K562 (cell line): Measurements from ENCODE around the gene TSKS. TPM values are rescaled to one million over a fixed set of nuclear protein-coding genes. Genes with fewer than 3 reads are reported as not detected.

Experiments used
- ARID3A ChIP-seq: IDR thresholded peaks from 2 replicates; pipeline ENCODE4 v1.6.1; 2012; ENCODE audit warnings: low read depth, low read length, improper control_type of control experiment, borderline replicate concordance
- ATF1 ChIP-seq, 2 experiments: fragments of 450-650 bp in 1 of 2; IDR thresholded peaks; 2 replicates each; pipeline ENCODE4 v1.6.1; 2016; ENCODE audit warnings: missing compliant biosample characterization in 1 of 2, missing genetic modification characterization in 1 of 2
- CAMTA2 ChIP-seq: fragments of 250-450 bp; sonication (Bioruptor Pico); conservative IDR thresholded peaks from 2 replicates; pipeline ENCODE4 v1.5.1; 2022
- COPS2 ChIP-seq: fragments of 450-650 bp; conservative IDR thresholded peaks from 2 replicates; pipeline ENCODE4 v1.6.1; 2016; ENCODE audit warnings: mild to moderate bottlenecking, moderate library complexity
- CREB1 ChIP-seq, 2 experiments: sonication (generic) in 1 of 2; formaldehyde crosslinking in 1 of 2; IDR thresholded peaks; 2 replicates each; pipeline versions ENCODE4 v1.6.1 to v1.8.0; 2012 to 2022; ENCODE audit warnings: inconsistent platforms in 1 of 2, mild to moderate bottlenecking in 1 of 2, missing genetic modification reagents in 1 of 2, moderate library complexity in 1 of 2
- CREB3L1 ChIP-seq: fragments of 450-650 bp; IDR thresholded peaks from 2 replicates; pipeline ENCODE4 v1.6.1; 2014; ENCODE audit warnings: low read depth, mild to moderate bottlenecking, moderate library complexity, borderline replicate concordance
- CREBBP ChIP-seq: IDR thresholded peaks from one replicate; pipeline ENCODE4 v1.6.1; 2012; ENCODE audit warnings: low read depth, mild to moderate bottlenecking, control low read depth, inconsistent platforms, low read length
- CTBP1 ChIP-seq: fragments of 450-650 bp; IDR thresholded peaks from 2 replicates; pipeline ENCODE4 v1.6.1; 2016; ENCODE audit warnings: borderline replicate concordance
- EGR1 ChIP-seq: fragments of 450-650 bp; conservative IDR thresholded peaks from 2 replicates; pipeline ENCODE4 v1.6.1; 2017; ENCODE audit warnings: mild to moderate bottlenecking
- EWSR1 ChIP-seq: fragments of 450-650 bp; IDR thresholded peaks from 2 replicates; pipeline ENCODE4 v1.6.1; 2018; ENCODE audit warnings: borderline replicate concordance, mild to moderate bottlenecking, low read depth, moderate library complexity; ENCODE audit not compliant: partially characterized antibody
- KAT8 ChIP-seq: fragments of 450-650 bp; IDR thresholded peaks from 2 replicates; pipeline ENCODE4 v1.6.1; 2016; ENCODE audit warnings: low read depth, mild to moderate bottlenecking
- KDM4B ChIP-seq, 2 experiments: fragments of 450-650 bp in 1 of 2; sonication (generic) in 1 of 2; IDR thresholded peaks; 2 replicates each; pipeline ENCODE4 v1.6.1; 2016 to 2017; ENCODE audit warnings: borderline replicate concordance in 2 of 2, antibody characterized with exemption in 1 of 2, low read depth in 1 of 2, mild to moderate bottlenecking in 1 of 2
- PCBP1 ChIP-seq: fragments of 200-400 bp; formaldehyde crosslinking; IDR thresholded peaks from 2 replicates; pipeline ENCODE4 v1.6.1; 2018; ENCODE audit warnings: mild to moderate bottlenecking, low read depth, low read length; ENCODE audit not compliant: poor library complexity, severe bottlenecking
- PML ChIP-seq: IDR thresholded peaks from 2 replicates; pipeline ENCODE4 v1.6.1; 2012; ENCODE audit warnings: low read length, inconsistent platforms
- RB1 ChIP-seq: fragments of 450-650 bp; IDR thresholded peaks from 2 replicates; pipeline ENCODE4 v1.6.1; 2017; ENCODE audit warnings: low read depth, mild to moderate bottlenecking
- RBM25 ChIP-seq: fragments of 200-400 bp; formaldehyde crosslinking; IDR thresholded peaks from 2 replicates; pipeline ENCODE4 v1.6.1; 2018; ENCODE audit warnings: low read length, low read depth, moderate library complexity; ENCODE audit not compliant: severe bottlenecking
- TAF15 ChIP-seq: fragments of 200-400 bp; formaldehyde crosslinking; IDR thresholded peaks from 2 replicates; pipeline ENCODE4 v1.6.1; 2017; ENCODE audit warnings: mild to moderate bottlenecking, low read depth, low read length, moderate library complexity
- TAF7 ChIP-seq: fragments of 450-650 bp; IDR thresholded peaks from 2 replicates; pipeline ENCODE4 v1.6.1; 2016; ENCODE audit warnings: missing genetic modification characterization, missing compliant biosample characterization
- TBL1XR1 ChIP-seq, 2 experiments: IDR thresholded peaks; 2 replicates each; pipeline ENCODE4 v1.6.1; 2012; ENCODE audit warnings: improper control_type of control experiment in 2 of 2, low read length in 2 of 2, mild to moderate bottlenecking in 1 of 2
- TEAD1 ChIP-seq, 2 experiments: fragments of 450-650 bp in 1 of 2; sonication (generic) in 1 of 2; formaldehyde crosslinking; IDR thresholded peaks; 2 replicates each; pipeline versions ENCODE4 v1.4.0 to v1.8.0; 2020 to 2022; ENCODE audit warnings: mild to moderate bottlenecking in 2 of 2, missing genetic modification reagents in 1 of 2
- ZBED1 ChIP-seq: IDR thresholded peaks from 2 replicates; pipeline ENCODE4 v1.6.1; 2014
- ZBTB7A ChIP-seq: IDR thresholded peaks from 2 replicates; pipeline ENCODE4 v1.6.1; 2011; ENCODE audit warnings: low read depth, mild to moderate bottlenecking, low read length, moderate library complexity, borderline replicate concordance; ENCODE audit not compliant: control insufficient read depth
- ZKSCAN1 ChIP-seq: fragments of 150-350 bp; IDR thresholded peaks from 2 replicates; pipeline ENCODE4 v1.6.1; 2016; ENCODE audit warnings: low read depth, low read length
- ZNF197 ChIP-seq: fragments of 200-800 bp; sonication (Bioruptor generic); IDR thresholded peaks from 2 replicates; pipeline ENCODE4 v1.6.1; 2016; ENCODE audit warnings: low read depth, missing genetic modification characterization, missing compliant biosample characterization
- ZSCAN32 ChIP-seq: fragments of 450-650 bp; formaldehyde crosslinking; IDR thresholded peaks from 2 replicates; pipeline ENCODE4 v1.4.0; 2020; ENCODE audit warnings: mild to moderate bottlenecking, moderate library complexity
- polyA plus RNA-seq, 8 experiments: library from polyadenylated mRNA; depleted of rRNA in 4 of 8; stranded (reverse) in 5 of 8; unstranded in 3 of 8; fragments of >200 nt; fragmentation: Nextera tagmentation in 2 of 8; fragmentation: Illumina TruSeq in 1 of 8; extraction: Ambion mirVana in 2 of 8; extraction: Trizol in 1 of 8; gene quantifications; 2 replicates each; pipeline versions ENCODE4 v1.2.1 to v1.2.3, GENCODE V29; 2011 to 2014; ENCODE audit warnings: inconsistent platforms in 1 of 8, missing spikeins in 1 of 8
- total RNA-seq, 7 experiments: library from RNA; depleted of rRNA in 6 of 7; stranded (reverse); fragments of >200 nt in 6 of 7; fragmentation: Illumina TruSeq in 2 of 7; extraction: Trizol in 2 of 7; gene quantifications; 2 replicates each; pipeline versions ENCODE4 v1.2.1 to v1.2.3, GENCODE V29; 2011 to 2021; ENCODE audit warnings: low replicate concordance in 1 of 7

Gene TSKS
- total and polyA plus RNA-seq, 9 of the 15 experiments (the other 6 are each of a cell fraction or from before 2014, with no cell fraction given) = 0.14 to 4.5 (median 0.80) TPM

DNA sequence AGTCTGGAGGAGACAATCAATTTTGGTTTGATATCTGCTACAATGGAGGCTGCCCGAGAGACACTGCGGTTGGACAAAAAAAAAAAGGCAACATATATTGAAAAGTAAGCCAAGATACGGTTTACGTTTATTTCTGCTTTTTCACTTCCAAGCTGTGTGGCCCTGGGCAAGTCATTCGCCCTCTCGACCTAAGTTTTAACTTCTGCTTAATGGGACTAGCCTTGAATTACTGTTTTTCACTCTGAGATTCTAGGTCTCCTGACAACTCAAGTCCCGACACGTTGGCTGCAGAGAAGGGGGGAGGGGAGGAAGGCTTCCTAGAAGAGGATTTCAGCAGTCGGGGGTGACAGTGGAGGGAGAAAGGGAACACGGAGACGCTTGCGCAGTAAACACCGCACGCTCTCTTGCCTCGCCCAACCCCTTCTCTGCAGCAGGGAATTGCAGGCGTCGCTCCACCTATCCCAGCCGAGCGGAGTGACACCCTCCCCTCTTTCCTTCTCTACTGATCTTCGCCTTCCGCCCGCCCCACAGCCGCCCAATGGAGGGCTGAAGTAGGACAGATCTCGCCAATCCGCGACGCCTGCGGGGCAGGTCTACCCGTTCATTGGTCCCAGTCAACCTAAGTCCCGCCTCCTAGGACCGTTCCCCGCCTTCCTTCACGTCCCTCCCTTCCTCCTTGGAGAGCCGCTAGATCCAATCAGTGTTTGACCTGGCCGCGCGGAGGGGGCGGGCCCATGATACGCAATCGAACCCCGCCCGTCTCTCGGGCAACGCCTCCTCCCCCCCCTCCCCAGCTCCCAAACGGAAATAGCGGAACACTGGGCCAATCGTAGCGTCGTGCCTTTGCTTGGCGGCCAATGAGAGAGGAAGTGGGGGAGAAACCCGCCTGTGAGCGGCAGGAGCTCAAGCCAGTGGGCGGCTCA, 3.2 kb upstream of the TSKS start (continued):
- TF ChIP-seq PML (0 out of 2 replicates have a peak, but pooled peaks have one; percentile 49), ZBTB7A (peak; percentile 17; the same call in 1 of the 2 replicates), TAF7 (tag) (peak; percentile 70; the same call in 1 of the 2 replicates), CAMTA2 (CRISPR knock-in tag) (no peak), CTBP1 (no peak), ZBED1 (peak; percentile 82; the same call in 1 of the 2 replicates), RB1 (no peak), ZSCAN32 (no peak), CREBBP (no peak), CREB1 (IDR thresholded peaks at IDR 0.05) (no peak; the same call in none of the 2 replicates), CREB1 (CRISPR knock-in tag; IDR thresholded peaks at IDR 0.05) (peak; percentile 71), EGR1 (peak; percentile 66), TEAD1 (CRISPR knock-in tag; IDR thresholded peaks at IDR 0.05) (0 out of 4 replicates have a peak, but pooled peaks of 1 of the 2 experiments have one; percentile 48), ARID3A (peak; percentile 6; the same call in 1 of the 2 replicates), KDM4B (IDR thresholded peaks at IDR 0.05; ENCODE audit: borderline replicate concordance in 2 of 2, low read depth in 1 of 2) (peak in 1 of 2 experiments; percentile 96; a peak in 2 of 4 replicates), ZKSCAN1 (0 out of 2 replicates have a peak, but pooled peaks have one; percentile 14), TBL1XR1 (IDR thresholded peaks at IDR 0.05; ENCODE audit: low read length in 2 of 2) (peak in 1 of 2 experiments; percentile 18; a peak in 1 of 4 replicates), KAT8 (no peak), ATF1 (CRISPR knock-in tag; IDR thresholded peaks at IDR 0.05) (no peak), ATF1 (tag; IDR thresholded peaks at IDR 0.05) (peak; percentile 95), CREB3L1 (peak; percentile 80; the same call in 1 of the 2 replicates), TAF15 (no peak), PCBP1 (peak; percentile 30), RBM25 (peak; percentile 92), COPS2 (no peak), ZNF197 (no peak), EWSR1 (no peak)
